ENCODE measurements around the gene CCDC88C.
"Not testable (repeated sequence)": the region's sequence is repeated elsewhere in the genome, so short reads cannot be mapped to it uniquely, and the experiment has no call there.

- not testable (repeated sequence) for TF ChIP-seq POLR2A, EP300 (IDR thresholded peaks at IDR 0.05)
Measured at GRCh38 chr14:91266276-91266675, 151.3 kb downstream of the CCDC88C start.
